SH-SY5Y (cell line): Measurements from ENCODE around the gene EIF5B.

Experiments
- GATA2 ChIP-seq: IDR thresholded peaks from 2 replicates; pipeline ENCODE4 v1.6.1; 2011; ENCODE audit warnings: mild to moderate bottlenecking, low read depth, low read length
- GATA3 ChIP-seq: IDR thresholded peaks from 2 replicates; pipeline ENCODE4 v1.6.1; 2011; ENCODE audit warnings: low read depth, mild to moderate bottlenecking, low read length, moderate library complexity

EIF5B gene

GRCh38 chr2:99354070-99354469 lies 16.9 kb downstream of the EIF5B start:
- TF ChIP-seq GATA3 (no peak), GATA2 (no peak)

DNA sequence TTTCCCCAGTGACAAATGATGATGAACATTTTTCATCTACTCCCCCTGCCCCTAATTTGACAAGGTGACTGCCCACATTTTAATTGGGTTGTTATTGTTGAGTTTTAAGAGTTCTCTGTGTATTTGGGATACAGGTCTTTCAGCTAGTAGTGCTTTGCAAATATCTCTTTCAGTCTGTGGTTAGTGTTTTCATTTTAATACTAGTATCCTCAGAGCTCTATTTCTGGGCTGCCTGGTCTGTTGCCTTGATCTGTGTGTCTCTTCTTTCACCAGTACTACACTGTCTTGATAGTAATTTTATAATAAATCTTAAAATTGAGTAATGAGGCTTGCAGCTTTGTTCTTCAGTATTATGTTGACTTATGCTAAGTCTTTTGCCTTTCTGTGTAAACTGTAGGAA lies 19.7 kb downstream of the EIF5B start:
- TF ChIP-seq GATA2 = no peak
- no peak for TF ChIP-seq GATA3

DNA sequence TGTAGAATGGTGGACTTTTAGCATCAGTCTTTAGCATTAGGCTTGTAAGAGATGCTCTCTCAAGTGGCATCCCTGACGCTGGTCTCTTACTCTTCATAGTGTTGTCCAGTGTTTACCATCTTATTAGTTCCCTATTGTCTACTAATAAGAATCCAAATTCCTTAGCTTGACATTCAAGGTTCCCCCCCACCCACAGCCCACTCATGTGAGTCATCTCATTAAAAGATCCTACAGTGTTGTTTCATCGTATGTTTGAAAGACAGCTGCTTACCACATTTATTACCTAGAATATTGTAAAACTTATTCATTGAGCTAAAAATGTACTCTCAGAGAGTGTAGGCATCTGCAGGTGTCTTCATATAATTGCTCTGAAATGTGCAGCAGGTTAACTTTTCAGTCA lies 28.5 kb downstream of the EIF5B start:
- TF ChIP-seq GATA2 = no peak
- TF ChIP-seq GATA3 = no peak

DNA sequence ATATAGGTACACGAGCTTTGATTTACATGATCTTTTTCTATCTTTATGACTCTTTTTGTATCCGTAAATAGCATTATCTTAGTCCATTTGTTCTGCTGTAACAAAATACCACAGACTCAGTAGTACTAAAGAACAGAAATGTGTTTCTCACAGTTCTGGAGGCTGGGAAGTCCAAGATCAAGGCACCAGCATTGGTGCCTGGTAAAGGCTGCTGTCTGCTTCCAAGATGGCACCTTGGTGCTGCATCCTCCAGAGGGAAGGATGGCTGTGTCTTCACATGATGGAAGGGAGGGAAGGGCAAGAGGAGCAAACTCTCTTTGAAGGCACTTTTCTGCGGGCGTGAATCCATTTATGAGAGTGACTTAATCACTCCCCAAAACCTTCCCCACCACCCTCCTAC lies 36.0 kb downstream of the EIF5B start:
- TF ChIP-seq GATA2 = no peak
- no peak for TF ChIP-seq GATA3

DNA sequence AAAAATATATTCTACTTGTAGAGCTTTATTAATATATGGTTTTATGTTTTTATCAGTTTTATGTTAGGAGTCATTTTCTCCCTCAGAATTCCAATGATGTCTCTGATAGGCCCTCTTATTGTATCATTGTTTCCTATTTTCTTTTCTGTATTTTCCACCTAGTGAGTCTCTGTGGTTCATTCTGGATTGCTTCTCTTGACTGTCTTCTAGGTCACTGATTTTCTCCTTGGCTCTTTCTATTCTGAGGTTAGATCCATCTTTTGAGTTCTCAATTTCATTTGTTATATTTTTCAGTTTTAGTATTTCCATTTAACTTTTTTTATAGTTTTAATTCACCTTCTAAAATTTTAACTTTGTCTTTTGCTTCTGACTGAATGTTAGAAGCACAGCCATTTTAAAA lies 37.6 kb downstream of the EIF5B start:
- no peak for TF ChIP-seq GATA3
- TF ChIP-seq GATA2 = no peak

DNA sequence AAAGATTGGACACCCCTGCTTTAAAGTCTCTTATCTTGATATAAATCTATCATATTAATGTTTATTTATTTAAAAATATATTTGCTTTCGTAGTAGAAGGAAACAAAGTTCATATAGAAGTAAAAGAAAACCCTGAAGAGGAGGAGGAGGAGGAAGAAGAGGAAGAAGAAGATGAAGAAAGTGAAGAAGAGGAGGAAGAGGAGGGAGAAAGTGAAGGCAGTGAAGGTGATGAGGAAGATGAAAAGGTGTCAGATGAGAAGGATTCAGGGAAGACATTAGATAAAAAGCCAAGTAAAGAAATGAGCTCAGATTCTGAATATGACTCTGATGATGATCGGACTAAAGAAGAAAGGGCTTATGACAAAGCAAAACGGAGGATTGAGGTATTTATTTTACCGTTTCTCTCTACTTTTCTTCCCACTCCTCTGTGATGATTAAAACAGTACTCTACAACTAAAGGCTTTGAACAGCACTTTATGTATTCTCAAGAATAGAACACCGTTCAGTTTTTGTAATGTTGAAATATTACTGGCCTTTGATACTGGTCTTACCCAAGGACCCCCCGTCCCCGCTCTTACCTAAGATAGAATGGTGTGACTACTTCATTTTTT lies 39.2 kb downstream of the EIF5B start:
- TF ChIP-seq GATA2 = no peak
- TF ChIP-seq GATA3 = no peak

DNA sequence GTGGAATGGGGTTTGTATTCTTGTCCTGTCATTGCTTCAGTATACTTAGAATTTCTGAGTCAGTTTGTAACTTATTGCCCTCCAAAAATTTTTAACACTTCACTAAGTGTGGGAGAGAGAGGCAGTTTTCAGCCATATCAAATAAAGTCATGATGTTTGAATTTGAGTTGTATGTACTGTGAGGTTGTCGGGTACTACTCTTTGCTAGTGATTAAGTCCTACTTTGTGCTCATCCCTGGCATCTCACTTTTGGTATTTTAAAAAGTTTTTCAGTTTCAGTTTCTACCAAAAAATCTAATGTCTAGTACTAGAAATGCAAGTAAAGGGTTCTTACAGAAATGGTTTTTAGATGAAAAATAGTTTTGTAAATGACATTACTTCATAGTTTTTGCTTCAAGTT lies 40.7 kb downstream of the EIF5B start:
- TF ChIP-seq GATA2 (no peak), GATA3 (no peak)

GRCh38 chr2:99380376-99381010 lies 43.3 kb downstream of the EIF5B start:
- no peak for TF ChIP-seq GATA2
- TF ChIP-seq GATA3 = no peak

DNA sequence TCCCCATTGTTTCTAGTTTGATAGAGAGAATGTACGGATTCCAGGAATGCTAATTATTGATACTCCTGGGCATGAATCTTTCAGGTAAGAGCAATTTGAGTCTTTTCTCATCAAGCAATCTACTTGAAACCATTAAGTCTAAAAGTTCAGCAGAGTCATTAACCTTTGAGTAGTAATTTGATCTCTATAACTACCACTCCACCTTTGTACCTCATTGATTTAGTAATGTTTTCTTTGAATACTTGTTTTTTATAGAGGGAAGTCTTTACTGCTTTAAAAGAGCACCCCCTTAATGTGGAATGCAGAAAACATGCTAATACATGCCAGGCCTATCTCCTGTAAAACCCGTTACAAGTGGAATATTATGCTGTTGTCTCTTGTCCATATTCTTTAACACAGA lies 45.0 kb downstream of the EIF5B start:
- TF ChIP-seq GATA3 = no peak
- TF ChIP-seq GATA2 = no peak

- TF ChIP-seq GATA2 = no peak
- no peak for TF ChIP-seq GATA3
Observed at GRCh38 chr2:99386011-99386410, 48.8 kb downstream of the EIF5B start.

- TF ChIP-seq GATA3 (no peak), GATA2 (no peak)
Observed at GRCh38 chr2:99388892-99389291, 51.7 kb downstream of the EIF5B start.

DNA sequence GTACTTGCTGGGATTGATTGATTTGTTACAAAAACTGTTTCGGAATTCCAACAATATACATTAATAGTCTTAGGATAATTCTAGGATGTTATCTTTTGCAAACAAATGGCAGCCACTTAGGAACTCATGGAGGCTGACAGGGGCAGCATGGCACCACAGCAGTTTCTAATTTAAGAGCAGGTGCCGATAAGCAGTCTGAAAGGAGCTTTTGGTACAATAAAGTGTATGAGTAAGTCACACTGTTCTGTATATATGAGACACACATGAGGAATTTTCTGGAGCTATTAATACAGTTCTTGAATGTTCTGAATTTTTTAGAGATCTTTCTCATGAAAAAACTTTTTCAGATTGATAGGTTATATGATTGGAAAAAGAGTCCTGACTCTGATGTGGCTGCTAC lies 52.2 kb downstream of the EIF5B start:
- no peak for TF ChIP-seq GATA3
- no peak for TF ChIP-seq GATA2

DNA sequence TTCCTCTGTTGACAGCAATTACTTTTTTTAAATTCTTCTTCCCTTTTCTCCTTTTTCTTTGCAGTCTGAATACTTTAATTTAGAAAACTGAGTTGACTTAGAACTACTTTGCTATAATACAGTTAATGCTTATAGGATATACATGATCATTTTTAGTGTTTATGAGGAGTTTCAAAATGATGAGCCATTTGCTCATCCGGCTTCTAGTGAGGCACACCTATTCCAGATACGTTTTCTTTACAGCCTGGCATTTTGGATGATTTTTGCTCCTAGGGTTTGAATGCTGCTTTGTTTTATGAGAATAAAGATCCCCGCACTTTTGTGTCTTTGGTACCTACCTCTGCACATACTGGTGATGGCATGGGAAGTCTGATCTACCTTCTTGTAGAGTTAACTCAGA lies 52.8 kb downstream of the EIF5B start:
- TF ChIP-seq GATA2 = no peak
- no peak for TF ChIP-seq GATA3

DNA sequence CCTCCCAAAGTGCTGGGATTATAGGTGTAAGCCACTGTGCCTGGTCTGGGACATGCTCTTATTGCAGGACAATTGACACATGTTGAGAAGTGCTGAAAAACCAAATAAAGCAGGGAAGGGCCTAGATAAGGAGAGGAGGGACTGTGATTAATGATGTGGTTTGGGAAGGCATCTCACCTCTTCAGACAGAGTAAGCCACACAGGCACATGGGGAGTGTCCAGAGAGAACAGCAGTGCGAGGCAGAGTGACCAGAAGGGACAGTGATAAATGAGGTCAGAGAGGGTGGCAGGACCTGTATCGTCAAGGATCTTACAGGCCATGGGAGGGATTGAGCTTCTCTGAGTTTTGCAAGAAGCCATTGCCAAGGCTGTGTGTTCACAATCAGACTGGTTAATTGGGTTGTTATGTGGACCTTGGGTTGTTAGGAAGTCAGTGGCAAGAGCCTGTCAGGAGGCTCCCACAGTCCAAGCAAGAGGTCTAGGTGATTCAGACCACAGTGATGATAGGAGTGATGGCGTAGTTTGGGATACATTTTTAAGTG lies 58.5 kb downstream of the EIF5B start:
- no peak for TF ChIP-seq GATA3
- no peak for TF ChIP-seq GATA2

GRCh38 chr2:99397266-99397920 lies 60.2 kb downstream of the EIF5B start:
- TF ChIP-seq GATA2 (no peak), GATA3 (no peak)

DNA sequence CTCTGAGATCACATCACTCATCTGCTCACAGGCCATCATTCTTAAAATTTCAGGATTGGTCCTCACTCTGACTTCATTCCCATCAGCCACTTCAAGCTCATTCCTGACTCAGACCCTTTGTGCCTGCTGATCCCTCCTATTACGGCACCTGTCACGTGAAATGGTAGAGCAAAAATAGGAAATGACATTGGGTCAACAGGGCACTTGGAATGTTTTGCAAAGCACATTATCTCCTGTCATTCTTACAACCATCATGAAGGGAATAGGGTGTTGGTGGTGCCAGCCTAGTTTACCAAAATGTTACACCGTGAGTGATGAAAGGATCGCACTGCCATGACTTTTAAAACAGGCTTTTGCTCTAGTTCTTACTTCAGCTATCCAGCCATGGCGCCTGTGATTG lies 61.1 kb downstream of the EIF5B start:
- no peak for TF ChIP-seq GATA2
- no peak for TF ChIP-seq GATA3
